ENCODE results near the gene TLE2. TPM values are rescaled to one million over a fixed set of nuclear protein-coding genes. Genes with fewer than 3 reads are reported as not detected.

The TLE2 gene
- polyA plus RNA-seq, 3 donors = not detected

- H3K4me3 Mint-ChIP-seq = no peak overlapping the region
- peaks cover 19% of the 10 kb centered on the region for H3K4me1 Mint-ChIP-seq
- H3K9me3 Mint-ChIP-seq = no peaks in the 10 kb centered on the region
- no peak overlapping the region for H3K4me2 ChIP-seq (replicated peaks; ENCODE audit: extremely low read depth, low read length, poor library complexity, severe bottlenecking)
- peaks cover 14 to 20% of the 10 kb centered on the region in 2 donors for H3K4me1 ChIP-seq (ENCODE audit: control insufficient read depth in 1 of 2, insufficient read depth in 2 of 2, low read length in 2 of 2)
- H3K9me3 ChIP-seq (replicated peaks in 1 of 2; ENCODE audit: control insufficient read depth in 1 of 2, insufficient read depth in 1 of 2, low read length in 2 of 2) = no peaks in the 10 kb centered on the region
- no CpG with 5 or more reads among the region's 10 CpGs for WGBS (ENCODE audit: insufficient coverage)
- intact Hi-C loops (cut with micrococcal nuclease) = no loop called here
- H3K9ac ChIP-seq (ENCODE audit: insufficient read depth, low read length, poor library complexity, severe bottlenecking) = no peak overlapping the region
- H3K27me3 ChIP-seq (ENCODE audit: control insufficient read depth in 2 of 2, insufficient read depth in 2 of 2, low read length in 2 of 2) = no peaks in the 10 kb centered on the region
- DNase-seq = no peak
- no peak overlapping the region for H3K27ac ChIP-seq (ENCODE audit: low read depth in 1 of 2, low read length in 2 of 2)
- no peak for TF ChIP-seq CTCF (IDR thresholded peaks at IDR 0.05)
- peaks cover 56 to 61% of the 10 kb centered on the region in 2 donors for H3K36me3 ChIP-seq (replicated peaks in 1 of 2; ENCODE audit: control insufficient read depth in 1 of 2, insufficient read depth in 2 of 2, low read length in 2 of 2)
- peaks cover 35% of the 10 kb centered on the region for H3K79me2 ChIP-seq (ENCODE audit: insufficient read depth, low read length)
- H3K27me3 Mint-ChIP-seq (ENCODE audit: low read depth in 3 of 3) = peaks cover 0 to 4% (median 3%) of the 10 kb centered on the region in 3 donors
- no peak overlapping the region for H2AFZ ChIP-seq (ENCODE audit: insufficient read depth, low read depth, low read length, poor library complexity, severe bottlenecking)
- H3K4me3 ChIP-seq (replicated peaks in 1 of 3; ENCODE audit: low read depth in 2 of 3, low read length in 3 of 3) = no peak overlapping the region
- H4K20me1 ChIP-seq (ENCODE audit: insufficient read depth, low read length) = peaks cover 83% of the 10 kb centered on the region
- H3K36me3 Mint-ChIP-seq = peaks cover 47 to 76% of the 10 kb centered on the region in 2 donors
- H3K27ac Mint-ChIP-seq = peak overlapping the region in 1 of 7 donors; percentile 5
Observed at GRCh38 chr19:3056417-3057088, 27.5 kb upstream of the TLE2 start.

DNA sequence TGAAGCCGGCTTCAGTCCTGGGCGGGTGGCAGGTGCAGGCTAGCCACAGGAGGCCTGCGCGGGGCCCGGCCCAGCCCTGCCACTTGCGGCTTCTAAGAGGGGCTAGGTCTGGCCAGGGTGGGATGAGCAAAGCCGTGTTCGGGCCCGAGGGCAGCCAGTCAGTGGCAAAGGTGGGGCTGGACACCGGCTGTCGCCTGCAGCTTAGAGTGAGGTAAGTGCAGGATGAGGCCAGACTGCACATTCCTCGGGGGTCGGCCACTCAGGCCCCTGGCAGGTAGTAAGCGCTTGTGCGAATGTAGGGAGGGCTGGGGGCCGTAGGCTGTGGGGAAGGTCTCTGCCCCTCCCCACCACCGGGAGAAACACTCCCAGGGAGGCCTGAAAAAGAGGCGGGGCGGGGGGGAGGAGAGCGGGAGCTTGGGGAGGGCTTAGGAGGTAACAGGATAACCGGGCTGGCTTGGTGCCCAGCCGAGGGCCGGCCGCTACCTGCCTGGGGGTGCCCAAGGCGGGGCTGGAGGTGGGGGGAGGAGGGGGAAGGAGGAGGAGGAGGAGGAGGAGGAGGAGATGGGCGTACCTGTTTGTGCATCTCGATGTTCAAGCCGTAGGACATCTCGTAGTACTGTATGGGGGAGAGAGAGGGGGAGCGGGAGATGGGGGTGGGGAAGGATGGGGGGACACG is 26.8 kb upstream of the TLE2 start:
- Histone ChIP-seq H3K9me3 (replicated peaks in 1 of 2; ENCODE audit: control insufficient read depth in 1 of 2, insufficient read depth in 1 of 2, low read length in 2 of 2) (no peaks in the 10 kb centered on the region), H4K20me1 (ENCODE audit: insufficient read depth, low read length) (peaks cover 81% of the 10 kb centered on the region), H3K27ac (ENCODE audit: low read depth in 1 of 2, low read length in 2 of 2) (no peak overlapping the region), H3K4me1 (ENCODE audit: control insufficient read depth in 1 of 2, insufficient read depth in 2 of 2, low read length in 2 of 2) (peaks cover 11 to 15% of the 10 kb centered on the region in 2 donors), H3K4me2 (replicated peaks; ENCODE audit: extremely low read depth, low read length, poor library complexity, severe bottlenecking) (no peak overlapping the region), H3K27me3 (ENCODE audit: control insufficient read depth in 2 of 2, insufficient read depth in 2 of 2, low read length in 2 of 2) (no peaks in the 10 kb centered on the region), H2AFZ (ENCODE audit: insufficient read depth, low read depth, low read length, poor library complexity, severe bottlenecking) (no peak overlapping the region), H3K36me3 (replicated peaks in 1 of 2; ENCODE audit: control insufficient read depth in 1 of 2, insufficient read depth in 2 of 2, low read length in 2 of 2) (peaks cover 56 to 61% of the 10 kb centered on the region in 2 donors), H3K4me3 (replicated peaks in 1 of 3; ENCODE audit: low read depth in 2 of 3, low read length in 3 of 3) (no peak overlapping the region), H3K79me2 (ENCODE audit: insufficient read depth, low read length) (peaks cover 29% of the 10 kb centered on the region), H3K9ac (ENCODE audit: insufficient read depth, low read length, poor library complexity, severe bottlenecking) (no peak overlapping the region)
- no peak overlapping the region for H3K27ac Mint-ChIP-seq
- peaks cover 0 to 3% (median 3%) of the 10 kb centered on the region in 3 donors for H3K27me3 Mint-ChIP-seq (ENCODE audit: low read depth in 3 of 3)
- no peak overlapping the region for H3K4me3 Mint-ChIP-seq
- no peak for TF ChIP-seq CTCF (IDR thresholded peaks at IDR 0.05)
- H3K9me3 Mint-ChIP-seq = no peaks in the 10 kb centered on the region
- intact Hi-C loops (cut with micrococcal nuclease) = no loop called here
- no peak for DNase-seq
- WGBS (ENCODE audit: insufficient coverage) = 93% methylated on average over 19 of the region's 31 CpGs
- H3K36me3 Mint-ChIP-seq = peaks cover 47 to 76% of the 10 kb centered on the region in 2 donors
- peaks cover 17% of the 10 kb centered on the region for H3K4me1 Mint-ChIP-seq

Measured in CD14-positive monocyte (primary cell).